Esophagus muscularis mucosa (tissue), 3 donors: Measurements from ENCODE around the gene F8.

ENCODE experiments used
- POLR2A ChIP-seq: fragments of 450-650 bp; IDR thresholded peaks from one replicate; pipeline ENCODE4 v1.6.1; 2017; ENCODE audit warnings: antibody characterized with exemption, moderate library complexity, mild to moderate bottlenecking, low read depth
- POLR2AphosphoS5 ChIP-seq, 2 donors: sonication (generic); formaldehyde crosslinking; IDR thresholded peaks; one replicate each; pipeline ENCODE4 v1.6.1; 2017; ENCODE audit warnings: antibody characterized with exemption in 2 of 2
- TF ChIP-seq, protein P1 (sequence below), 3 experiments: fragments of 200-600 bp in 2 of 3; fragments of 450-650 bp in 1 of 3; sonication (generic) in 2 of 3; IDR thresholded peaks; one replicate each; pipeline ENCODE4 v1.5.1; 2017 to 2019; ENCODE audit warnings: antibody characterized with exemption in 3 of 3, mild to moderate bottlenecking in 2 of 3, moderate library complexity in 1 of 3

DNA sequence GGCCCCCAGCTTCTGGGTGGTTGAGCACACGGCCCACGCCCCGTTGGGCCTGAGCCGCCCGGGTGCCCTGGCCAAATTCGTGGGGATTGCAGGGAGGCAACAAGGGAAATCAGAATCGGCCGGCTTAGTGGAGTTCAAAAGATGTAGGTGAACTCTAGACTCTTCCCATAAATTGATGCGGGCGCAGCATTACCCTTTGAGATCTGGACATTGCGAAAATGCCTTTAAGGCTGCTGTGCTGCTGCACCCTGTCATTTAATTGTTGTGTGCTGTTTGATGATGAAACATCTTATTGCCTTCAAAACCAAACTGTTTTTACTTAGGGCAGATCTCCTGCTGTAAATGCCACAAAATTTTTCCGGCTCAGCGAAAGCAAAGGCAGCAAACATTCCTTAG is 216.8 kb downstream of the F8 start:
- TF ChIP-seq, protein P1, sequence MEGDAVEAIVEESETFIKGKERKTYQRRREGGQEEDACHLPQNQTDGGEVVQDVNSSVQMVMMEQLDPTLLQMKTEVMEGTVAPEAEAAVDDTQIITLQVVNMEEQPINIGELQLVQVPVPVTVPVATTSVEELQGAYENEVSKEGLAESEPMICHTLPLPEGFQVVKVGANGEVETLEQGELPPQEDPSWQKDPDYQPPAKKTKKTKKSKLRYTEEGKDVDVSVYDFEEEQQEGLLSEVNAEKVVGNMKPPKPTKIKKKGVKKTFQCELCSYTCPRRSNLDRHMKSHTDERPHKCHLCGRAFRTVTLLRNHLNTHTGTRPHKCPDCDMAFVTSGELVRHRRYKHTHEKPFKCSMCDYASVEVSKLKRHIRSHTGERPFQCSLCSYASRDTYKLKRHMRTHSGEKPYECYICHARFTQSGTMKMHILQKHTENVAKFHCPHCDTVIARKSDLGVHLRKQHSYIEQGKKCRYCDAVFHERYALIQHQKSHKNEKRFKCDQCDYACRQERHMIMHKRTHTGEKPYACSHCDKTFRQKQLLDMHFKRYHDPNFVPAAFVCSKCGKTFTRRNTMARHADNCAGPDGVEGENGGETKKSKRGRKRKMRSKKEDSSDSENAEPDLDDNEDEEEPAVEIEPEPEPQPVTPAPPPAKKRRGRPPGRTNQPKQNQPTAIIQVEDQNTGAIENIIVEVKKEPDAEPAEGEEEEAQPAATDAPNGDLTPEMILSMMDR (IDR thresholded peaks at IDR 0.05) = no peak
- TF ChIP-seq POLR2AphosphoS5 (IDR thresholded peaks at IDR 0.05) = no peak
- no peak for TF ChIP-seq POLR2A
